ENCODE results near the gene ADAMTS2. TPM values are rescaled to one million over a fixed set of nuclear protein-coding genes. Genes with fewer than 3 reads are reported as not detected.

ADAMTS2 gene
- total RNA-seq, 1 experiment from 2014 or later = 3.9 TPM

DNA sequence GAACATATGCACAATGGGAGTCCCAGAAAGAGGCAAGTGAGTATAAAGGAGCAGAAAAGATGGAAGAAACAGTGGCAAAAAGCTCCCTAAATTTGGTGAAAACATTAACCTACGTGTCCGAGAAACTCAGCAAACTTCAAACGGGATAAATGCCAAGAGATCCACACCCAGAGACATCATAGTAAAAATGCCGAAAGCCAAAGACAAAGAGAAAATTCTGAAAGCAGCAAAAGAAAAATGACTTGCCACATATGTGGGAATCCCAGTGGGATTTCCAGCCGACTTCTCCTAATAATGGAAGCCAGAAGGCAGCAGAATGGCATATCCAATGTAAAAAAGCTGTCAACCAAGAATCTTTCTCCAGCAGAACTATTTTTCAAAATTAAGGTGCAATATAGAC is 101.2 kb downstream of the ADAMTS2 start:
- Histone ChIP-seq H3K4me3 (replicated peaks in 1 of 2; ENCODE audit: low read depth in 1 of 2, low read length in 2 of 2) (no peak overlapping the region), H3K27ac (ENCODE audit: low read depth, low read length) (no peak overlapping the region), H3K4me2 (ENCODE audit: low read length) (no peak overlapping the region), H4K20me1 (ENCODE audit: insufficient read depth) (no peaks in the 10 kb centered on the region), H3K9ac (ENCODE audit: low read length) (no peak overlapping the region), H3K27me3 (ENCODE audit: insufficient read depth, low read length) (0 out of 2 replicates have a peak, but pooled peaks cover 4% of the 10 kb centered on the region), H3K4me1 (ENCODE audit: control insufficient read depth in 1 of 2, insufficient read depth in 2 of 2, low read length in 2 of 2) (no peaks in the 10 kb centered on the region), H3K36me3 (ENCODE audit: control insufficient read depth in 1 of 2, insufficient read depth in 2 of 2, low read length in 2 of 2) (no peaks in the 10 kb centered on the region), H3K9me2 (ENCODE audit: insufficient read depth) (no peaks in the 10 kb centered on the region), H3K79me2 (ENCODE audit: insufficient read depth, low read length) (no peaks in the 10 kb centered on the region), H3K9me3 (ENCODE audit: control insufficient read depth in 1 of 2, insufficient read depth in 1 of 2, low read depth in 1 of 2, low read length in 2 of 2) (no peaks in the 10 kb centered on the region), H2AFZ (ENCODE audit: low read depth, low read length, poor library complexity, severe bottlenecking) (no peak overlapping the region)
- DNase-seq (ENCODE audit: low read depth, low spot score) = no peak
- ChIA-PET POLR2A (no interaction called here), CTCF (no interaction called here), RAD21 (ENCODE audit: low non-redundant PET in 1 of 2, low total read pairs in 2 of 2, uncharacterized antibody in 2 of 2, unreplicated experiment in 2 of 2) (no interaction called here)
- intact Hi-C loops (cut with micrococcal nuclease) = no loop called here
- ATAC-seq = no peak
- TF ChIP-seq, protein P1, sequence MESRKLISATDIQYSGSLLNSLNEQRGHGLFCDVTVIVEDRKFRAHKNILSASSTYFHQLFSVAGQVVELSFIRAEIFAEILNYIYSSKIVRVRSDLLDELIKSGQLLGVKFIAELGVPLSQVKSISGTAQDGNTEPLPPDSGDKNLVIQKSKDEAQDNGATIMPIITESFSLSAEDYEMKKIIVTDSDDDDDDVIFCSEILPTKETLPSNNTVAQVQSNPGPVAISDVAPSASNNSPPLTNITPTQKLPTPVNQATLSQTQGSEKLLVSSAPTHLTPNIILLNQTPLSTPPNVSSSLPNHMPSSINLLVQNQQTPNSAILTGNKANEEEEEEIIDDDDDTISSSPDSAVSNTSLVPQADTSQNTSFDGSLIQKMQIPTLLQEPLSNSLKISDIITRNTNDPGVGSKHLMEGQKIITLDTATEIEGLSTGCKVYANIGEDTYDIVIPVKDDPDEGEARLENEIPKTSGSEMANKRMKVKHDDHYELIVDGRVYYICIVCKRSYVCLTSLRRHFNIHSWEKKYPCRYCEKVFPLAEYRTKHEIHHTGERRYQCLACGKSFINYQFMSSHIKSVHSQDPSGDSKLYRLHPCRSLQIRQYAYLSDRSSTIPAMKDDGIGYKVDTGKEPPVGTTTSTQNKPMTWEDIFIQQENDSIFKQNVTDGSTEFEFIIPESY (IDR thresholded peaks at IDR 0.05; ENCODE audit: extremely low read depth, insufficient replicate concordance, low read length) = no peak
- no peak for TF ChIP-seq ELF1 (IDR thresholded peaks at IDR 0.05; ENCODE audit: borderline replicate concordance, low read depth)
- BruUV-seq (replicated peaks) = no TSS peak

DNA sequence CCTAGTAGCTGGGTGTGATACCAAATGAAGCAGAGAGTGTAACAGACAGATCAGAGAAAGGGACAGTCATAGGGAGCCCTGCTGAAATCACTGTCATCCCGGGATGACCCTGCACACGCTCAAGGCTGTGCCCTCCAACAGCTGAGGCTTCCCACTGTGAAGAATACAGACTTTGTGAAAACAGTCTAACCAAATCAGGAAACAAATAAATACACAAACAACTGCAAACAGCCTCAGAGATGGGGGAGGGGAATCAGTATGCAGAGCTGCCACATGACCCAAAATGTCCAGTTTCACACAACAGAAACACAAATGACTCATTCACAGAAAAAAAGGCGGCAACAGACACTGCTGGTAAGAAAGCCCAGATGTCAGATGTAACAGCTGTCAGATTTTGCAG is 101.9 kb downstream of the ADAMTS2 start:
- H3K4me1 ChIP-seq (ENCODE audit: control insufficient read depth in 1 of 2, insufficient read depth in 2 of 2, low read length in 2 of 2) = no peaks in the 10 kb centered on the region
- POLR2A ChIA-PET = no interaction called here
- no peak overlapping the region for H3K4me3 ChIP-seq (replicated peaks in 1 of 2; ENCODE audit: low read depth in 1 of 2, low read length in 2 of 2)
- no peaks in the 10 kb centered on the region for H4K20me1 ChIP-seq (ENCODE audit: insufficient read depth)
- DNase-seq (ENCODE audit: low read depth, low spot score) = no peak
- no peaks in the 10 kb centered on the region for H3K36me3 ChIP-seq (ENCODE audit: control insufficient read depth in 1 of 2, insufficient read depth in 2 of 2, low read length in 2 of 2)
- H3K27ac ChIP-seq (ENCODE audit: low read depth, low read length) = no peak overlapping the region
- H2AFZ ChIP-seq (ENCODE audit: low read depth, low read length, poor library complexity, severe bottlenecking) = no peak overlapping the region
- no peaks in the 10 kb centered on the region for H3K9me3 ChIP-seq (ENCODE audit: control insufficient read depth in 1 of 2, insufficient read depth in 1 of 2, low read depth in 1 of 2, low read length in 2 of 2)
- intact Hi-C loops (cut with micrococcal nuclease) = no loop called here
- no peaks in the 10 kb centered on the region for H3K9me2 ChIP-seq (ENCODE audit: insufficient read depth)
- no peak for TF ChIP-seq SP1 (IDR thresholded peaks at IDR 0.05; ENCODE audit: low read depth)
- TF ChIP-seq ZNF274 (IDR thresholded peaks at IDR 0.05; ENCODE audit: low read depth, low read length) = no peak
- no peak for TF ChIP-seq EGR1 (IDR thresholded peaks at IDR 0.05; ENCODE audit: low read depth)
- no peaks in the 10 kb centered on the region for H3K79me2 ChIP-seq (ENCODE audit: insufficient read depth, low read length)
- ATAC-seq = no peak
- H3K4me2 ChIP-seq (ENCODE audit: low read length) = no peak overlapping the region
- no TSS peak for BruUV-seq (replicated peaks)
- H3K9ac ChIP-seq (ENCODE audit: low read length) = no peak overlapping the region
- CTCF ChIA-PET = no interaction called here
- 0 out of 2 replicates have a peak, but pooled peaks cover 4% of the 10 kb centered on the region for H3K27me3 ChIP-seq (ENCODE audit: insufficient read depth, low read length)
- RAD21 ChIA-PET (ENCODE audit: low non-redundant PET in 1 of 2, low total read pairs in 2 of 2, uncharacterized antibody in 2 of 2, unreplicated experiment in 2 of 2) = no interaction called here

All from HCT116 (cell line).